ENCODE measurements around the gene PITX2. TPM values are rescaled to one million over a fixed set of nuclear protein-coding genes. Genes with fewer than 3 reads are reported as not detected.

The PITX2 gene
- total and polyA plus RNA-seq, 10 of the 15 experiments (the other 5 are each of a cell fraction or from before 2014, with no cell fraction given) = not detected

- H3K27me3 ChIP-seq (replicated peaks in 1 of 2; ENCODE audit: control insufficient read depth in 2 of 2, insufficient read depth in 2 of 2, low read length in 1 of 2) = peaks cover 18 to 42% of the 10 kb centered on the region in 2 experiments
- ChIA-PET CTCF (interaction anchor here (1.2 kb wide), 1 partner anchor 326 kb away, joined by 9 read pairs; no protein-coding TSS in a partner anchor), POLR2A (no interaction called here), RAD21 (ENCODE audit: unreplicated experiment) (no interaction called here), SMC1A (ENCODE audit: uncharacterized antibody, unreplicated experiment) (interaction anchor here (1.6 kb wide), 1 partner anchor 650 kb away, joined by 3 read pairs; no protein-coding TSS in a partner anchor)
- H3K79me2 ChIP-seq (ENCODE audit: control insufficient read depth, insufficient read depth, low read length) = no peaks in the 10 kb centered on the region
- BruUV-seq (replicated peaks) = no TSS peak
- no peak overlapping the region for H3K27ac ChIP-seq (ENCODE audit: control insufficient read depth, insufficient read depth)
- H2AFZ ChIP-seq (ENCODE audit: control insufficient read depth, low read depth, low read length) = no peak overlapping the region
- in situ Hi-C loops (cut with MboI) = loop anchor here (10.0 to 25.0 kb wide), 4 partner anchors 333 to 1405 kb away; no protein-coding TSS in a partner anchor
- H3K4me3 ChIP-seq = no peak overlapping the region
- H3K36me3 ChIP-seq (ENCODE audit: control insufficient read depth in 2 of 2, insufficient read depth in 2 of 2, low read length in 1 of 2) = no peaks in the 10 kb centered on the region
- ATAC-seq (peak; percentile 99), DNase-seq (ENCODE audit: low read depth, low spot score) (no peak), FAIRE-seq (no peak)
- H3K4me2 ChIP-seq (ENCODE audit: control insufficient read depth, insufficient read depth) = peak overlapping the region; percentile 33; the same call in 1 of the 2 replicates
- H4K20me1 ChIP-seq (ENCODE audit: control insufficient read depth, insufficient read depth) = no peaks in the 10 kb centered on the region
- H3K9ac ChIP-seq (ENCODE audit: control insufficient read depth, insufficient read depth, low read length) = no peak overlapping the region
- no peaks in the 10 kb centered on the region; the same call in 2 of the 3 replicates for H3K9me3 ChIP-seq (replicated peaks; ENCODE audit: control insufficient read depth, insufficient read depth, low read length)
- no peaks in the 10 kb centered on the region for H3K4me1 ChIP-seq (ENCODE audit: control insufficient read depth, insufficient read depth, low read length)
- intact Hi-C loops (cut with micrococcal nuclease; ENCODE audit: unreplicated experiment) = loop anchor here (1.0 to 5.0 kb wide), 4 partner anchors 325 to 999 kb away; no protein-coding TSS in a partner anchor
- 41% methylated on average over 52 of the region's 63 CpGs for WGBS (ENCODE audit: insufficient coverage, insufficient replicate concordance, low lambda C conversion rate, missing lambda C conversion rate)
- TF ChIP-seq BHLHE40 (IDR thresholded peaks at IDR 0.05; ENCODE audit: borderline replicate concordance in 1 of 2, low read depth in 2 of 2, low read length in 1 of 2) = peak in 1 of 2 experiments; percentile 8; a peak in 1 of 4 replicates
- TF ChIP-seq CTCF (IDR thresholded peaks at IDR 0.05 in 2 of 3, conservative IDR thresholded peaks at IDR 0.05 in 1 of 3; ENCODE audit: control insufficient read depth in 2 of 3, extremely low read depth in 1 of 3, insufficient read depth in 1 of 3, low read depth in 3 of 3, low read length in 3 of 3) = peak; percentile 52 to 75 (median 61)
- TF ChIP-seq FOXK2 (IDR thresholded peaks at IDR 0.05) = no peak
- TF ChIP-seq SMC3 (IDR thresholded peaks at IDR 0.05; ENCODE audit: borderline replicate concordance, low read length) = peak; percentile 50; the same call in 1 of the 2 replicates
- TF ChIP-seq IKZF2 (IDR thresholded peaks at IDR 0.05) = no peak
- no peak for TF ChIP-seq CUX1 (IDR thresholded peaks at IDR 0.05; ENCODE audit: insufficient replicate concordance, low read depth, low read length)
- no peak for TF ChIP-seq PAX8 (IDR thresholded peaks at IDR 0.05)
- no peak for TF ChIP-seq MYC (IDR thresholded peaks at IDR 0.05; ENCODE audit: insufficient read depth, insufficient read length, insufficient replicate concordance, low read length, severe bottlenecking)
- no peak for TF ChIP-seq POLR2AphosphoS5 (IDR thresholded peaks at IDR 0.05; ENCODE audit: low read length)
- TF ChIP-seq RAD21 (IDR thresholded peaks at IDR 0.05; ENCODE audit: insufficient read depth, low read depth, low read length) = peak; percentile 61
- TF ChIP-seq NFXL1 (IDR thresholded peaks at IDR 0.05; ENCODE audit: borderline replicate concordance) = no peak
- peak; percentile 42; the same call in 1 of the 2 replicates for TF ChIP-seq LARP7 (IDR thresholded peaks at IDR 0.05)
Observed at GRCh38 chr4:110631584-110632505, 9.0 kb upstream of the PITX2 start.
